Activated CD4-positive, alpha-beta T cell treated with anti-CD3 and anti-CD28 coated beads, Interleukin-2, amount 50 U/mL, for 48 hours (primary cell): Measurements from ENCODE around the gene ADAMTS13.
"Not testable (repeated sequence)": the region's sequence is repeated elsewhere in the genome, so short reads cannot be mapped to it uniquely, and the experiment has no call there.

Source experiments
- DNase-seq, 2 experiments: peaks; one replicate each; pipeline ENCODE4 v3.0.0-alpha.2; 2020

ADAMTS13 gene

DNA sequence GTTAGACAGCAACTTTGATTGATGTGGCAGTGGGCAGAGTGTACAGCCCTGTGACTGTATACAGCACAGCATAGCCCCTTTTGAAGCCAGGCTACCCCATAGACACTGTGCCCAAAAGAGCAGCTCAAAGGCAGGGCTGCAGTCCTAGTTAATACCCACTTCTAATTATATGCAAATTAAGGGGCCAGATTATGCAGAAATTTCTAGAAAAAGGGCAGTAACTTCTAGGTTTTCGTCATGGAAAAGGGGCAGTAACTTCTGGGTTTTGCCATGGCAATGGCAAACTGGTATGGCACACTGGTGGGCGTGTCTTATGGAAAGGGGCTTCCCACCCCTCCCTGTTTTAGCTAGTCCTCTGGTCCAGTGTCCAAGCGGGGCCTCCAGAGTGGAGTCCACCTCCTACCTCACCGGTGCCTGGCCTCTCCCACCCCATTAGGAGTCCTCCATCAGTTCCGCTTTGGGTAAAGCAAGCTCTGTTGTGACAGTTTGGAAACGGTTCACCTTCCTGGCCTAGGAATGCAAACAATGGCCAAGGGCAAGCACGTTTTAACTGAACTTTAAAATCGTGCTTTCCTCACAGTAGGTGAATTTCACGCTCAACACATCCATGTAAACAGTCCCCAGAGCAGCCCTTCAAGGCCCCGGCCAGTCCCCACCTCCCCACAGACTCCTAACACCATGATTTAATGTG, 5.6 kb downstream of the ADAMTS13 start:
- no peak for DNase-seq

- no peak for DNase-seq
Measured at GRCh38 chr9:133428617-133429101, 6.5 kb downstream of the ADAMTS13 start.

GRCh38 chr9:133429214-133429613, 7.0 kb downstream of the ADAMTS13 start:
- no peak for DNase-seq

GRCh38 chr9:133429641-133430161, 7.5 kb downstream of the ADAMTS13 start:
- peak; percentile 24 to 28 for DNase-seq

DNA sequence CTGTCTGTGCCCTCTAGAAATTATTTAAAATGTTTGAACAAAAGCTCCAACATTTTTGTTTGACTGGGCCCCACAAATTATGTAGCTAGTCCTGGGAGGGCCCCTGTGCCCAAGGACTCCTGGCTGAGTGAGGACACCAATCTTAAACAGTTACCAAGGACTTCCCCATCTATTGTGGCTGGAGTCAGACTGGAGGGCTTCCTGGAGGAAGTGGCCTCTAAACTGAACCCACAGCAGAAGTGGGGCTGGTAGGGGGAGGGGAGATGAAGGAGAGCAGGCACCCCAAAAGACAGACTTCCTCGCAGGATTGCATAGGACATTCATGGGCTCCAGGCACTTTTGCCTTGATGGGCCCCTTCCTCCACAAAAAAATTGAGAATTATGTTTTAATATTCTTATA, 8.1 kb downstream of the ADAMTS13 start:
- DNase-seq, result no peak

GRCh38 chr9:133433351-133433843, 11.2 kb downstream of the ADAMTS13 start:
- no peak for DNase-seq

- DNase-seq, result no peak
Measured at GRCh38 chr9:133436681-133437080, 14.5 kb downstream of the ADAMTS13 start.

GRCh38 chr9:133437753-133438531, 15.8 kb downstream of the ADAMTS13 start:
- peak in 1 of 2 experiments; percentile 27 for DNase-seq

- DNase-seq, result no peak
Measured at GRCh38 chr9:133439337-133439736, 17.2 kb downstream of the ADAMTS13 start.

- no peak for DNase-seq
Measured at GRCh38 chr9:133440874-133441273, 18.7 kb downstream of the ADAMTS13 start.

DNA sequence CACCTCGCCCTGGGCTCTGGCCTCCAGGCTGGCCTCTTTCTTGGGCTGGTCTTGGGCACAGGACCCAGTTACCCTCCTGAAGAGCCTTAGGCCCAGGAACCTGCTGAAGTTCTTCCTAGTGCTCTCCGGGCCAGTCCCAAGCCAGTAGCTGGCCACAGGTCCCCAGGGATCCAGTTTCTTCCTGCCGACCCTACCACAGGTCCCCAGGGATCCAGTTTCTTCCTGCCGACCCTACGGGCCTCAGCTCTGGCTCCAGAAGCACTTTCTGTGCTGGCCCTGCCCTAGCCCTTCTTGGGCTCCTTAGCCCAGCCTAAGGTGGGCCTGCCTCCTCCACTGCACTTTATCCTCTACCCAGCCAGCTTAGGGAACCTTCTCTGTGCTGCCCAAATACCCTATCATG, 19.4 kb downstream of the ADAMTS13 start:
- no peak for DNase-seq

DNA sequence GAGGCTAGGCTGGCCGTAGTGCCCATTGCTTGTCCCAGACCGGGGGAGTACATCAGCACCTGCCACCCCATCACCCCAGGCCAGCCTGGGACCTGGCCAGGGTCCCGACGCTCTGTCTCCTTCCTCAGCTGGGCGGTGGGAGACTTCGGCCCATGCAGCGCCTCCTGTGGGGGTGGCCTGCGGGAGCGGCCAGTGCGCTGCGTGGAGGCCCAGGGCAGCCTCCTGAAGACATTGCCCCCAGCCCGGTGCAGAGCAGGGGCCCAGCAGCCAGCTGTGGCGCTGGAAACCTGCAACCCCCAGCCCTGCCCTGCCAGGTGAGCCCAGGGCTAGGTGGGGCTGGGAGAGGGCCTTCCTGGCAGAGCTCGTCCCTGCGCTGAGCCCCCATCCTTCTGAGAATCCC, 21.1 kb downstream of the ADAMTS13 start:
- no peak for DNase-seq

GRCh38 chr9:133443982-133444381, 21.8 kb downstream of the ADAMTS13 start:
- no peak for DNase-seq

DNA sequence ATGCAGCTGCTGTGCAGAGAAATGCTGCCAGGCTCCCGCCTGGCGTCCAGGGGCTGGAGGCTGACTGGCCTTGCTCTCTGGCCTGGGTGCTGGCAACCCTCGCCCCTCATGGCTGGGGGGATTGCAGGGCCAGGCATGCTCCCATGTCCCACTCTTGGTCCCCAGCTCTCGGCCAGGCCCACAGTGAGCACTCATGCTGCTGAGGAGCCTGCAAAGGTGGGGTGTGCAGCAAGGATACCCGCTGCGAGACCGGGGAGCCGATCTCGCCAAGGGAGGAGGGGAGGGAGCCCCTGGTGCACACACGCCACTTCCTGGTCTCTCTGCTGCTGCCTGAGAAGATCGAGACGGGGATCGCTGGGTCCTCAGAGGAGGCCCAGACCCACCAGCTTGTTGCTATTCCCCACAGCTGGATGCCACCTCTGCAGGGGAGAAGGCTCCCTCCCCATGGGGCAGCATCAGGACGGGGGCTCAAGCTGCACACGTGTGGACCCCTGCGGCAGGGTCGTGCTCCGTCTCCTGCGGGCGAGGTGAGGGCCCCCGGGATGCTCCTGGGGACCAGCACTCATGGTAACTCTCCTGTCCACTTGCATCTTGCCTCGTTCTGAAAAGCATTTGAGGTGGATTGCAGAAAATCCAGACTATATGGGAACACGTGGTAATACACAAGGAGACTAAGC, 23.3 kb downstream of the ADAMTS13 start:
- DNase-seq, result no peak

DNA sequence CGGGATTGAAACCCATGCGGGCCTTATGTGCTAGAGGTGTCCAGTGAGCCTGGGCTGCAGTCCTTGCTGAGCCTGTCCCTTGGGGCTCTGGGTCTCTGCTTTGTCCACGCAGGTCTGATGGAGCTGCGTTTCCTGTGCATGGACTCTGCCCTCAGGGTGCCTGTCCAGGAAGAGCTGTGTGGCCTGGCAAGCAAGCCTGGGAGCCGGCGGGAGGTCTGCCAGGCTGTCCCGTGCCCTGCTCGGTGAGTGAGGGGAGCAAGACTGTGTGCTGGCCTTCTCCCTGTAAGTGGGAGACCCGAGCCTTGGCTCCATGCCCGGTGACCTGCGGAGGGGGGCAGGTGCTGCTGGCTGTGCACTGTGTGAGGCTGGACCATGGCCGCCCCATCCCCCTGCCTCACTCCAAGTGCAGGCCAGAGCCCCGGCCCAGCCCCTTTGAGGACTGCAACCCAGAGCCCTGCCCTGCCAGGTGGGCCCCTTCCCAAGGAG, 26.4 kb downstream of the ADAMTS13 start:
- no peak for DNase-seq

GRCh38 chr9:133449760-133450159, 27.6 kb downstream of the ADAMTS13 start:
- DNase-seq, result no peak

DNA sequence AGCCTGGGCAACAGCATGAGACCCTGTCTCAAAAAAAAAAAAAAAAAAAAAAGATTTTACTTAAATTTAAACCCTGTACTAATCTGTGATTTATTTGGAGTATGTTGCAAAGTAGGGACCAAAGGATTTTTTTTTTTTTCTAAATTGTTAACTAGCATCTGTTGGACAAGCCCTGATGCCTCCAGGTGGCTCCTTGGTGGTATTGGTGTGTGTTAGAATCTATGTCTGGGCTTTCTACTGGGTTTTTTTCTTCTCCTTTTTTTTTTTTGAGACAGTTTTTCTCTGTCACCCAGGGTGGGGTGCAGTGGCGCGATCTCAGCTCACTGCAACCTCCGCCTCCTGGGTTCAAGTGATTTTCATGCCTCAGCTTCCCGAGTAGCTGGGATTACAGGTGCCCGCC, 29.7 kb downstream of the ADAMTS13 start:
- DNase-seq, result not testable (repeated sequence)

DNA sequence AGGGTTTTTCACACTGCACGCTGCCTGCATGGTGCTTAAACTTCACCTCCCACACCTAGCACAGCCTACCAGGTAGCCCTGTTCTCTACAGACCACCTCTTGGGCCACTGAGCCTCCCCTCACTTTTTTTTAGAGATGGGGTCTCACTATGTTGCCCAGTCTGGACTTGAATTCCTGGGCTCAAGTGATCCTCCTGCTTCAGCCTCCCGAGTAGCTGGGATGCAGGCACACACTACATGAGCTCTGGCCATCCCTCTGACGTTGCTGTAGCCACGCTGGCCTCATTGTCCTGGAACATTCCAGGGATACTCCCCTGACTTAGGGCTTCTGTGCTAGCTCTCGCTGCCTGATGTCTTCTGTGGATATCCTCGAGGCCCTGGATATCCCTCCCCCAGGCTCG, 30.4 kb downstream of the ADAMTS13 start:
- no peak for DNase-seq

GRCh38 chr9:133453651-133454050, 31.5 kb downstream of the ADAMTS13 start:
- no peak for DNase-seq

GRCh38 chr9:133454325-133454724, 32.2 kb downstream of the ADAMTS13 start:
- DNase-seq, result no peak

DNA sequence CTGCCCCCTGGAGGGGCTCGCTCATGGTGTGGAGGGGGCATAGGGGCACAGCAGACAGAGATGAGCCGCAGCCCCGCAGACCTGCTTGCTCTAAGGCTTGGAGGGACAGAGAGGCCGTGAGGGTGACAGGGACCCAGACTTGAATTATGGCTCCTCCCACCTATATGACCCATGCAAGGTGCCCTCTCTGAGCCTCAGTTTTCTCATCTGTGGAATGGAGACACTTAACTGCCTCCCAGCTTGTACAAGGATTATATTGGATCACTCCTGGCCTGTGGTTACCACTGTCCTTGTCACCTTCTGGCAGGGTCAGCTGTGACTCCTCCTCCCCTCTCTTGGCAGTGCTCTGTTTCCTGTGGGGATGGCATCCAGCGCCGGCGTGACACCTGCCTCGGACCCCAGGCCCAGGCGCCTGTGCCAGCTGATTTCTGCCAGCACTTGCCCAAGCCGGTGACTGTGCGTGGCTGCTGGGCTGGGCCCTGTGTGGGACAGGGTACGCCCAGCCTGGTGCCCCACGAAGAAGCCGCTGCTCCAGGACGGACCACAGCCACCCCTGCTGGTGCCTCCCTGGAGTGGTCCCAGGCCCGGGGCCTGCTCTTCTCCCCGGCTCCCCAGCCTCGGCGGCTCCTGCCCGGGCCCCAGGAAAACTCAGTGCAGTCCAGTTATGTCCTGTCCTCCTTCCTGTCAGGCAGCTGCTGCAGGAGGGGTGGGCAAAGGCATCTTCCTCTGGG, 32.9 kb downstream of the ADAMTS13 start:
- no peak for DNase-seq

DNA sequence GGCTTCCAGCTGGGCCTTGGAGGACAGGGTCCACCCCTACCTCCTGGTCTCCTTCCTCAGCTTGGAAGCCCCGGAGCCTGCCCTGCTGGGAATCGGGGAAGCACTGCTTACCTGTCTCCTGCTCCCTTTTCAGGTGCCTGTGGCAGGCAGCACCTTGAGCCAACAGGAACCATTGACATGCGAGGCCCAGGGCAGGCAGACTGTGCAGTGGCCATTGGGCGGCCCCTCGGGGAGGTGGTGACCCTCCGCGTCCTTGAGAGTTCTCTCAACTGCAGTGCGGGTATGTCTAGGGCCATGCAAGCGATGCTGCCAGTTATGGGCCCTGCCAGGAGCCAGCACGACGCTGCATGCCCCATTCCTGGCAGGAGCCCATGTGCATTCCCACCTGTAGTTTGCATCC, 33.8 kb downstream of the ADAMTS13 start:
- no peak for DNase-seq
